ENCODE measurements around the gene ITPKB.

The ITPKB gene

GRCh38 chr1:226691247-226691646 is 47.8 kb downstream of the ITPKB start:
- no peak for DNase-seq (ENCODE audit: low read depth)
- TF ChIP-seq CTCF (IDR thresholded peaks at IDR 0.05; ENCODE audit: low read depth, low read length) (no peak), MYC (IDR thresholded peaks at IDR 0.05; ENCODE audit: low read depth, low read length) (no peak), MAX (IDR thresholded peaks at IDR 0.05; ENCODE audit: low read depth, low read length) (no peak), POLR2A (IDR thresholded peaks at IDR 0.05; ENCODE audit: extremely low read depth, insufficient read length) (no peak)
- no peak overlapping the region for H3K4me3 ChIP-seq (ENCODE audit: low read depth, low read length)

- DNase-seq (ENCODE audit: low read depth), result no peak
- TF ChIP-seq POLR2A (IDR thresholded peaks at IDR 0.05; ENCODE audit: extremely low read depth, insufficient read length), result no peak
- TF ChIP-seq CTCF (IDR thresholded peaks at IDR 0.05; ENCODE audit: low read depth, low read length), result no peak
- no peak for TF ChIP-seq MAX (IDR thresholded peaks at IDR 0.05; ENCODE audit: low read depth, low read length)
- no peak for TF ChIP-seq MYC (IDR thresholded peaks at IDR 0.05; ENCODE audit: low read depth, low read length)
- no peak overlapping the region for H3K4me3 ChIP-seq (ENCODE audit: low read depth, low read length)
Measured at GRCh38 chr1:226690460-226690982, 48.6 kb downstream of the ITPKB start.

- no peak overlapping the region for H3K4me3 ChIP-seq (ENCODE audit: low read depth, low read length)
- DNase-seq (ENCODE audit: low read depth), result no peak
- TF ChIP-seq MYC (IDR thresholded peaks at IDR 0.05; ENCODE audit: low read depth, low read length), result no peak
- no peak for TF ChIP-seq MAX (IDR thresholded peaks at IDR 0.05; ENCODE audit: low read depth, low read length)
- no peak for TF ChIP-seq CTCF (IDR thresholded peaks at IDR 0.05; ENCODE audit: low read depth, low read length)
- no peak for TF ChIP-seq POLR2A (IDR thresholded peaks at IDR 0.05; ENCODE audit: extremely low read depth, insufficient read length)
Measured at GRCh38 chr1:226688808-226689207, 50.3 kb downstream of the ITPKB start.

- TF ChIP-seq MYC (IDR thresholded peaks at IDR 0.05; ENCODE audit: low read depth, low read length) (no peak), POLR2A (IDR thresholded peaks at IDR 0.05; ENCODE audit: extremely low read depth, insufficient read length) (no peak), MAX (IDR thresholded peaks at IDR 0.05; ENCODE audit: low read depth, low read length) (no peak)
- no peak for DNase-seq (ENCODE audit: low read depth)
- H3K4me3 ChIP-seq (ENCODE audit: low read depth, low read length), result no peak overlapping the region
Measured at GRCh38 chr1:226688056-226688748, 50.9 kb downstream of the ITPKB start.

GRCh38 chr1:226687426-226687825 is 51.7 kb downstream of the ITPKB start:
- no peak for DNase-seq (ENCODE audit: low read depth)
- H3K4me3 ChIP-seq (ENCODE audit: low read depth, low read length), result no peak overlapping the region
- TF ChIP-seq MAX (IDR thresholded peaks at IDR 0.05; ENCODE audit: low read depth, low read length), result no peak
- peak; percentile 2 for TF ChIP-seq CTCF (IDR thresholded peaks at IDR 0.05; ENCODE audit: low read depth, low read length)
